Liver (tissue), 3 donors: ENCODE results near the gene SPR.

ENCODE experiments used
- ATF3 ChIP-seq: IDR thresholded peaks from 2 replicates; pipeline ENCODE4 v1.6.1; 2016; ENCODE audit warnings: antibody characterized with exemption
- CTCF ChIP-seq: fragments of 150-350 bp; IDR thresholded peaks from 2 replicates; pipeline ENCODE4 v1.5.1; 2017; ENCODE audit warnings: improper control_type of control experiment, low read depth, low read length; ENCODE audit not compliant: missing input control
- JUND ChIP-seq, 2 donors: IDR thresholded peaks; 2 replicates each; pipeline ENCODE4 v1.6.1; 2016; ENCODE audit warnings: antibody characterized with exemption in 2 of 2
- MAX ChIP-seq: IDR thresholded peaks from 2 replicates; pipeline ENCODE4 v1.6.1; 2016; ENCODE audit warnings: antibody characterized with exemption
- TAF1 ChIP-seq: conservative IDR thresholded peaks from 2 replicates; pipeline ENCODE4 v1.6.1; 2016; ENCODE audit warnings: antibody characterized with exemption, mild to moderate bottlenecking
- donor health status: healthy.
- donor health status: healthy.

GRCh38 chr2:72887740-72888437 is 681 bp downstream of the SPR start:
- TF ChIP-seq CTCF (peak; percentile 87), MAX (no peak), ATF3 (no peak), JUND (IDR thresholded peaks at IDR 0.05) (no peak), TAF1 (no peak)
